Activated naive CD4-positive, alpha-beta T cell treated with anti-CD3 and anti-CD28 coated beads, Interleukin-2, amount 50 U/mL, for 16 hours (primary cell): ENCODE measurements around the gene NAPG.
"Not testable (repeated sequence)": the region's sequence is repeated elsewhere in the genome, so short reads cannot be mapped to it uniquely, and the experiment has no call there.

Experiments
- DNase-seq: peaks from one replicate; pipeline ENCODE4 v3.0.0-alpha.2; 2020

NAPG gene

GRCh38 chr18:10515456-10515855 is 10.4 kb upstream of the NAPG start:
- DNase-seq: no peak

- no peak for DNase-seq
Measured at GRCh38 chr18:10516078-10516477, 9.7 kb upstream of the NAPG start.

- no peak for DNase-seq
Measured at GRCh38 chr18:10518595-10519255, 7.1 kb upstream of the NAPG start.

- no peak for DNase-seq
Measured at GRCh38 chr18:10519366-10519765, 6.5 kb upstream of the NAPG start.

GRCh38 chr18:10519999-10520935 is 5.6 kb upstream of the NAPG start:
- peak; percentile 44 for DNase-seq

- DNase-seq: no peak
Measured at GRCh38 chr18:10521566-10521965, 4.3 kb upstream of the NAPG start.

GRCh38 chr18:10522574-10522973 is 3.3 kb upstream of the NAPG start:
- no peak for DNase-seq

- DNase-seq: no peak
Measured at GRCh38 chr18:10523544-10523943, 2.3 kb upstream of the NAPG start.

- DNase-seq: no peak
Measured at GRCh38 chr18:10524507-10525370, 1.1 kb upstream of the NAPG start.

GRCh38 chr18:10525371-10525691 is 496 bp upstream of the NAPG start:
- no peak for DNase-seq

GRCh38 chr18:10526561-10526949 is 728 bp downstream of the NAPG start:
- DNase-seq: no peak

GRCh38 chr18:10528439-10528838 is 2.6 kb downstream of the NAPG start:
- DNase-seq: no peak

- DNase-seq: no peak
Measured at GRCh38 chr18:10530002-10530401, 4.2 kb downstream of the NAPG start.

GRCh38 chr18:10530852-10531251 is 5.0 kb downstream of the NAPG start:
- DNase-seq: peak; percentile 49

GRCh38 chr18:10533111-10533510 is 7.3 kb downstream of the NAPG start:
- no peak for DNase-seq

- no peak for DNase-seq
Measured at GRCh38 chr18:10536280-10536679, 10.5 kb downstream of the NAPG start.

- no peak for DNase-seq
Measured at GRCh38 chr18:10537765-10538164, 11.9 kb downstream of the NAPG start.

GRCh38 chr18:10539124-10539523 is 13.3 kb downstream of the NAPG start:
- not testable (repeated sequence) for DNase-seq

- DNase-seq: no peak
Measured at GRCh38 chr18:10543277-10543676, 17.4 kb downstream of the NAPG start.

- no peak for DNase-seq
Measured at GRCh38 chr18:10544093-10544748, 18.4 kb downstream of the NAPG start.

- DNase-seq: no peak
Measured at GRCh38 chr18:10546557-10547300, 20.9 kb downstream of the NAPG start.

- DNase-seq: no peak
Measured at GRCh38 chr18:10552226-10552625, 26.4 kb downstream of the NAPG start.
